Measurements from ENCODE around the gene NTNG1.
A peak's percentile ranks its signal among the peaks of the same experiment; 100 is the strongest.
"Not testable (repeated sequence)": the region's sequence is repeated elsewhere in the genome, so short reads cannot be mapped to it uniquely, and the experiment has no call there.

NTNG1 gene

GRCh38 chr1:107140703-107141490 is at the start of gene NTNG1:
Gene NTNG1 (plus strand): TSS chr1:107141039.
- no peak for DNase-seq (ENCODE audit: low read depth)

- DNase-seq (ENCODE audit: low read depth), result no peak
Measured at GRCh38 chr1:107091418-107091817, 49.4 kb upstream of the NTNG1 start.

GRCh38 chr1:107093395-107093794 is 47.4 kb upstream of the NTNG1 start:
- DNase-seq (ENCODE audit: low read depth), result not testable (repeated sequence)

GRCh38 chr1:107095647-107096046 is 45.2 kb upstream of the NTNG1 start:
- no peak for DNase-seq (ENCODE audit: low read depth)

- no peak for DNase-seq (ENCODE audit: low read depth)
Measured at GRCh38 chr1:107096690-107097089, 44.1 kb upstream of the NTNG1 start.

- DNase-seq (ENCODE audit: low read depth), result no peak
Measured at GRCh38 chr1:107098961-107099360, 41.9 kb upstream of the NTNG1 start.

- no peak for DNase-seq (ENCODE audit: low read depth)
Measured at GRCh38 chr1:107100331-107100984, 40.4 kb upstream of the NTNG1 start.

- no peak for DNase-seq (ENCODE audit: low read depth)
Measured at GRCh38 chr1:107105914-107106313, 34.9 kb upstream of the NTNG1 start.

- no peak for DNase-seq (ENCODE audit: low read depth)
Measured at GRCh38 chr1:107110326-107110725, 30.5 kb upstream of the NTNG1 start.

GRCh38 chr1:107116306-107116790 is 24.5 kb upstream of the NTNG1 start:
- DNase-seq (ENCODE audit: low read depth), result no peak

GRCh38 chr1:107122225-107122624 is 18.6 kb upstream of the NTNG1 start:
- DNase-seq (ENCODE audit: low read depth), result no peak

GRCh38 chr1:107123741-107124140 is 17.1 kb upstream of the NTNG1 start:
- DNase-seq (ENCODE audit: low read depth), result no peak

- DNase-seq (ENCODE audit: low read depth), result no peak
Measured at GRCh38 chr1:107124694-107125093, 16.1 kb upstream of the NTNG1 start.

- no peak for DNase-seq (ENCODE audit: low read depth)
Measured at GRCh38 chr1:107132195-107132594, 8.6 kb upstream of the NTNG1 start.

- DNase-seq (ENCODE audit: low read depth), result no peak
Measured at GRCh38 chr1:107132780-107133179, 8.1 kb upstream of the NTNG1 start.

GRCh38 chr1:107135463-107135862 is 5.4 kb upstream of the NTNG1 start:
- DNase-seq (ENCODE audit: low read depth), result peak; percentile 7

- peak; percentile 1 for DNase-seq (ENCODE audit: low read depth)
Measured at GRCh38 chr1:107138166-107138565, 2.7 kb upstream of the NTNG1 start.

- DNase-seq (ENCODE audit: low read depth), result no peak
Measured at GRCh38 chr1:107138767-107139445, 1.9 kb upstream of the NTNG1 start.

GRCh38 chr1:107139833-107140702 is 771 bp upstream of the NTNG1 start:
- peak; percentile 18 for DNase-seq (ENCODE audit: low read depth)

- DNase-seq (ENCODE audit: low read depth), result peak; percentile 1
Measured at GRCh38 chr1:107141491-107142126, 770 bp downstream of the NTNG1 start.

GRCh38 chr1:107142140-107142542 is 1.3 kb downstream of the NTNG1 start:
- peak; percentile 37 for DNase-seq (ENCODE audit: low read depth)
